HEK293T (cell line): ENCODE measurements around the gene YEATS4.
A peak's percentile ranks its signal among the peaks of the same experiment; 100 is the strongest.

Experiments
- CTCF ChIA-PET: fragments of 350-600 bp; formaldehyde crosslinking; extraction: SDS; loops from one replicate; lab custom pipeline; 2021; ENCODE audit warnings: antibody characterized with exemption, inconsistent platforms; lab: Yijun Ruan, JAX
- POLR2A ChIA-PET: fragments of 350-600 bp; formaldehyde crosslinking; extraction: SDS; loops from one replicate; lab custom pipeline; 2020; ENCODE audit warnings: antibody characterized with exemption, inconsistent platforms; lab: Yijun Ruan, JAX
- DNase-seq: peaks from one replicate; pipeline ENCODE4 v3.0.0; 2012; ENCODE audit warnings: mixed read lengths; ENCODE audit errors: extremely low spot score
- ARNT ChIP-seq: fragments of 450-650 bp; IDR thresholded peaks from 2 replicates; pipeline ENCODE4 v1.6.1; 2017; ENCODE audit warnings: mild to moderate bottlenecking
- BHLHE40 ChIP-seq: fragments of 450-650 bp; IDR thresholded peaks from 2 replicates; pipeline ENCODE4 v1.6.1; 2016; ENCODE audit warnings: mild to moderate bottlenecking, moderate library complexity, borderline replicate concordance
- CTBP1 ChIP-seq: fragments of 450-650 bp; IDR thresholded peaks from 2 replicates; pipeline ENCODE4 v1.6.1; 2016; ENCODE audit warnings: borderline replicate concordance
- ELF4 ChIP-seq: fragments of 450-650 bp; IDR thresholded peaks from 2 replicates; pipeline ENCODE4 v1.6.1; 2017; ENCODE audit warnings: antibody characterized with exemption
- FOXA1 ChIP-seq: fragments of 450-650 bp; IDR thresholded peaks from 2 replicates; pipeline ENCODE4 v1.6.1; 2016; ENCODE audit warnings: mild to moderate bottlenecking
- FOXK2 ChIP-seq: fragments of 450-650 bp; IDR thresholded peaks from 2 replicates; pipeline ENCODE4 v1.6.1; 2016; ENCODE audit warnings: mild to moderate bottlenecking
- FOXM1 ChIP-seq: fragments of 450-650 bp; IDR thresholded peaks from 2 replicates; pipeline ENCODE4 v1.6.1; 2017; ENCODE audit warnings: mild to moderate bottlenecking, borderline replicate concordance
- HDGF ChIP-seq: fragments of 450-650 bp; IDR thresholded peaks from 2 replicates; pipeline ENCODE4 v1.6.1; 2017; ENCODE audit warnings: antibody characterized with exemption, borderline replicate concordance
- L3MBTL2 ChIP-seq: fragments of 450-650 bp; conservative IDR thresholded peaks from 2 replicates; pipeline ENCODE4 v1.6.1; 2016; ENCODE audit warnings: mild to moderate bottlenecking
- LEF1 ChIP-seq: fragments of 450-650 bp; IDR thresholded peaks from 2 replicates; pipeline ENCODE4 v1.6.1; 2017; ENCODE audit warnings: mild to moderate bottlenecking, borderline replicate concordance
- NFRKB ChIP-seq: fragments of 450-650 bp; IDR thresholded peaks from 2 replicates; pipeline ENCODE4 v1.6.1; 2016; ENCODE audit warnings: mild to moderate bottlenecking, moderate library complexity
- PKNOX1 ChIP-seq: fragments of 450-650 bp; IDR thresholded peaks from 2 replicates; pipeline ENCODE4 v1.6.1; 2016
- SP1 ChIP-seq: fragments of 450-650 bp; IDR thresholded peaks from 2 replicates; pipeline ENCODE4 v1.6.1; 2017
- SUZ12 ChIP-seq: fragments of 450-650 bp; IDR thresholded peaks from 2 replicates; pipeline ENCODE4 v1.6.1; 2016; ENCODE audit warnings: mild to moderate bottlenecking
- TARDBP ChIP-seq: fragments of 450-650 bp; IDR thresholded peaks from 2 replicates; pipeline ENCODE4 v1.6.1; 2016
- ZNF384 ChIP-seq: fragments of 450-650 bp; IDR thresholded peaks from 2 replicates; pipeline ENCODE4 v1.6.1; 2016

Gene YEATS4

GRCh38 chr12:69415471-69416275 lies 56.1 kb downstream of the YEATS4 start:
- peak; percentile 56 for DNase-seq
- POLR2A ChIA-PET: no interaction called here
- CTCF ChIA-PET: no interaction called here
- TF ChIP-seq LEF1 (no peak), SUZ12 (no peak), BHLHE40 (no peak), ELF4 (no peak), NFRKB (no peak), ZNF384 (no peak), FOXM1 (no peak), PKNOX1 (no peak), CTBP1 (no peak), L3MBTL2 (no peak), HDGF (no peak), ARNT (no peak), FOXK2 (no peak), FOXA1 (no peak), SP1 (no peak), TARDBP (no peak)

GRCh38 chr12:69417231-69417630 lies 57.7 kb downstream of the YEATS4 start:
- POLR2A ChIA-PET: no interaction called here
- no peak for DNase-seq
- TF ChIP-seq TARDBP (no peak), FOXM1 (no peak), PKNOX1 (no peak)
- CTCF ChIA-PET: interaction anchor here (0.6 kb wide), 1 partner anchor 60 kb away, joined by 3 read pairs; no protein-coding TSS in a partner anchor

GRCh38 chr12:69417741-69418167 lies 58.2 kb downstream of the YEATS4 start:
- CTCF ChIA-PET: interaction anchor here (0.6 kb wide), 1 partner anchor 61 kb away, joined by 3 read pairs; no protein-coding TSS in a partner anchor
- no peak for TF ChIP-seq LEF1
- TF ChIP-seq TARDBP: no peak
- no peak for TF ChIP-seq FOXM1
- no peak for TF ChIP-seq FOXA1
- TF ChIP-seq ARNT: no peak
- POLR2A ChIA-PET: no interaction called here
- DNase-seq: no peak

GRCh38 chr12:69419701-69420100 lies 60.2 kb downstream of the YEATS4 start:
- ChIA-PET POLR2A (no interaction called here), CTCF (no interaction called here)
- no peak for DNase-seq
- TF ChIP-seq ZNF384 (no peak), L3MBTL2 (no peak), BHLHE40 (no peak), NFRKB (no peak), SP1 (no peak), SUZ12 (no peak), TARDBP (no peak), HDGF (no peak), FOXA1 (no peak), FOXK2 (no peak), PKNOX1 (no peak), ELF4 (no peak), LEF1 (no peak), CTBP1 (no peak), FOXM1 (no peak), ARNT (no peak)

GRCh38 chr12:69421548-69421947 lies 62.0 kb downstream of the YEATS4 start:
- ChIA-PET POLR2A (no interaction called here), CTCF (no interaction called here)
- TF ChIP-seq SUZ12 (no peak), FOXM1 (no peak), SP1 (no peak)
- DNase-seq: no peak

GRCh38 chr12:69423037-69423905 lies 63.7 kb downstream of the YEATS4 start:
- DNase-seq: no peak
- ChIA-PET POLR2A (no interaction called here), CTCF (no interaction called here)
- TF ChIP-seq NFRKB (no peak), ARNT (no peak), ZNF384 (no peak), CTBP1 (no peak), PKNOX1 (no peak), SP1 (no peak), L3MBTL2 (no peak), TARDBP (no peak), FOXA1 (no peak), SUZ12 (no peak), FOXK2 (no peak), ELF4 (no peak), FOXM1 (no peak)
